ENCODE data around the gene TAF10.

Gene TAF10

DNA sequence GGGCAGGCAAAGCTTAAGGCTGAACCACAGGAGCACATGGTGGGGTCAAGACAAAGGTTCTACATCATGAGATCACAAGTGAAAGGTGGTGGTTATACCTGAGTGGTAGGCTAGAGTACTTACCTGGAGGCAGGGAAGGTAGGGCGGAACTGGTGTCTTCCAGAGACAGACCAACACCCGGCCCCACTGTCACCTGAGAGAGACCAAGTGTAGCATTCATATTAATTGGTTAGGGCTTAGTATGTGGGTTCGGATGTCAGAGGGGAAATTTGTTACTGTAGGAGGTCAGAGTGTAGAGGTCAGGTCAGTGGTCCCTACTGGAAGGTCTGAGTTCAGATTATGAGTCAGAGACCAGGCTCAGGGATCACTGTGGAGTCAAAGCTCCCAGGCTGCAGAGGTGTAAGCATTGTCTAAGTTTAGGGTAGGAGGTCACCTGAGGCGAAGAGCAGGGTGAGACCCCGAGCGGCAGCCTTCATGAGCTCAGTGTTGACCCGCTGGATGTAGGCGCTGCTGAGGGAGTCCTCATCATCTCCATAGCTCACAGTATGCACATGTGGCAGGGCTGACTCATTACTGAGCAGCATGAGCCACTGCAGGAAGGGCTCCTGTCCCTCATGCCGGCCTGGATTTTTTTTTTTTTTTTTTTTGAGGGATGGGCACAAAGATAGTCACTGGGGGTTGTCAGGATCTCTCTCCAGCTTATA is 4.0 kb upstream of the TAF10 start:
- Histone ChIP-seq H3K27me3 (ENCODE audit: insufficient read depth, poor library complexity, severe bottlenecking) (no peaks in the 10 kb centered on the region), H3K27ac (replicated peaks) (no peak overlapping the region), H3K4me3 (replicated peaks; ENCODE audit: insufficient read depth, low read length) (no peak overlapping the region)
- DNase-seq (ENCODE audit: low read depth in 1 of 2, low spot score in 1 of 2) = no peak
- TF ChIP-seq POLR2AphosphoS5 (IDR thresholded peaks at IDR 0.05; ENCODE audit: low read depth) = no peak
- TF ChIP-seq, protein P1, sequence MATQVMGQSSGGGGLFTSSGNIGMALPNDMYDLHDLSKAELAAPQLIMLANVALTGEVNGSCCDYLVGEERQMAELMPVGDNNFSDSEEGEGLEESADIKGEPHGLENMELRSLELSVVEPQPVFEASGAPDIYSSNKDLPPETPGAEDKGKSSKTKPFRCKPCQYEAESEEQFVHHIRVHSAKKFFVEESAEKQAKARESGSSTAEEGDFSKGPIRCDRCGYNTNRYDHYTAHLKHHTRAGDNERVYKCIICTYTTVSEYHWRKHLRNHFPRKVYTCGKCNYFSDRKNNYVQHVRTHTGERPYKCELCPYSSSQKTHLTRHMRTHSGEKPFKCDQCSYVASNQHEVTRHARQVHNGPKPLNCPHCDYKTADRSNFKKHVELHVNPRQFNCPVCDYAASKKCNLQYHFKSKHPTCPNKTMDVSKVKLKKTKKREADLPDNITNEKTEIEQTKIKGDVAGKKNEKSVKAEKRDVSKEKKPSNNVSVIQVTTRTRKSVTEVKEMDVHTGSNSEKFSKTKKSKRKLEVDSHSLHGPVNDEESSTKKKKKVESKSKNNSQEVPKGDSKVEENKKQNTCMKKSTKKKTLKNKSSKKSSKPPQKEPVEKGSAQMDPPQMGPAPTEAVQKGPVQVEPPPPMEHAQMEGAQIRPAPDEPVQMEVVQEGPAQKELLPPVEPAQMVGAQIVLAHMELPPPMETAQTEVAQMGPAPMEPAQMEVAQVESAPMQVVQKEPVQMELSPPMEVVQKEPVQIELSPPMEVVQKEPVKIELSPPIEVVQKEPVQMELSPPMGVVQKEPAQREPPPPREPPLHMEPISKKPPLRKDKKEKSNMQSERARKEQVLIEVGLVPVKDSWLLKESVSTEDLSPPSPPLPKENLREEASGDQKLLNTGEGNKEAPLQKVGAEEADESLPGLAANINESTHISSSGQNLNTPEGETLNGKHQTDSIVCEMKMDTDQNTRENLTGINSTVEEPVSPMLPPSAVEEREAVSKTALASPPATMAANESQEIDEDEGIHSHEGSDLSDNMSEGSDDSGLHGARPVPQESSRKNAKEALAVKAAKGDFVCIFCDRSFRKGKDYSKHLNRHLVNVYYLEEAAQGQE (IDR thresholded peaks at IDR 0.05; ENCODE audit: insufficient replicate concordance, low read depth) = no peak
- TF ChIP-seq, protein P2, sequence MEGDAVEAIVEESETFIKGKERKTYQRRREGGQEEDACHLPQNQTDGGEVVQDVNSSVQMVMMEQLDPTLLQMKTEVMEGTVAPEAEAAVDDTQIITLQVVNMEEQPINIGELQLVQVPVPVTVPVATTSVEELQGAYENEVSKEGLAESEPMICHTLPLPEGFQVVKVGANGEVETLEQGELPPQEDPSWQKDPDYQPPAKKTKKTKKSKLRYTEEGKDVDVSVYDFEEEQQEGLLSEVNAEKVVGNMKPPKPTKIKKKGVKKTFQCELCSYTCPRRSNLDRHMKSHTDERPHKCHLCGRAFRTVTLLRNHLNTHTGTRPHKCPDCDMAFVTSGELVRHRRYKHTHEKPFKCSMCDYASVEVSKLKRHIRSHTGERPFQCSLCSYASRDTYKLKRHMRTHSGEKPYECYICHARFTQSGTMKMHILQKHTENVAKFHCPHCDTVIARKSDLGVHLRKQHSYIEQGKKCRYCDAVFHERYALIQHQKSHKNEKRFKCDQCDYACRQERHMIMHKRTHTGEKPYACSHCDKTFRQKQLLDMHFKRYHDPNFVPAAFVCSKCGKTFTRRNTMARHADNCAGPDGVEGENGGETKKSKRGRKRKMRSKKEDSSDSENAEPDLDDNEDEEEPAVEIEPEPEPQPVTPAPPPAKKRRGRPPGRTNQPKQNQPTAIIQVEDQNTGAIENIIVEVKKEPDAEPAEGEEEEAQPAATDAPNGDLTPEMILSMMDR (IDR thresholded peaks at IDR 0.05; ENCODE audit: insufficient read depth, low read length) = no peak

DNA sequence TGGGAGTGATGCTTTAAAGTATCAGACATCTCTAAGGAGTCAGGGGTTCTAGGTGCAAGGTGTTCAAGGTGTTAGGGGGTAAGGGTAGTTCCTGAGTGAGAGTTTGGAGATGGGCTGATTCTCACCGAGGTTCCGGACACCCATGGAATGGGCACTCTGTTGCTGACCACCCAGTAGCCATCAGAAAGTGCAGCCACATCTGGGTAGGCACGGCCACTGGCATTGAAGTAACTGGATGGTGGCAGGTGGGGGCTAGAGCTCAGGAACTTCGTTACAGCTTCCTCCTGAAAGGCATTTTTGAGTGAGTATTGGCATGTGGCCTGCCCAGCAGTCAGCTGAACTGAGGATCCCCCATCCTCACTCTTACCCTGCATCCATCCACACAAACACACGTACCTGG is 3.0 kb upstream of the TAF10 start:
- Histone ChIP-seq H3K27me3 (ENCODE audit: insufficient read depth, poor library complexity, severe bottlenecking) (no peaks in the 10 kb centered on the region), H3K4me3 (replicated peaks; ENCODE audit: insufficient read depth, low read length) (no peak overlapping the region), H3K27ac (replicated peaks) (no peak overlapping the region)
- DNase-seq (ENCODE audit: low read depth in 1 of 2, low spot score in 1 of 2) = no peak
- no peak for TF ChIP-seq POLR2AphosphoS5 (IDR thresholded peaks at IDR 0.05; ENCODE audit: low read depth)

- DNase-seq (ENCODE audit: low read depth in 1 of 2, low spot score in 1 of 2) = no peak
Measured at GRCh38 chr11:6614446-6614845, 2.4 kb upstream of the TAF10 start.

GRCh38 chr11:6613496-6613895 is 1.5 kb upstream of the TAF10 start:
- no peak for TF ChIP-seq GABPA (IDR thresholded peaks at IDR 0.05; ENCODE audit: low read depth)
- TF ChIP-seq, protein P2 (IDR thresholded peaks at IDR 0.05; ENCODE audit: insufficient read depth, low read length) = no peak
- TF ChIP-seq, protein P1 (IDR thresholded peaks at IDR 0.05; ENCODE audit: insufficient replicate concordance, low read depth) = no peak
- no peak for TF ChIP-seq POLR2AphosphoS5 (IDR thresholded peaks at IDR 0.05; ENCODE audit: low read depth)
- TF ChIP-seq SPI1 (IDR thresholded peaks at IDR 0.05; ENCODE audit: borderline replicate concordance, low read depth) = no peak
- DNase-seq (ENCODE audit: low read depth in 1 of 2, low spot score in 1 of 2) = no peak
- no peaks in the 10 kb centered on the region for H3K27me3 ChIP-seq (ENCODE audit: insufficient read depth, poor library complexity, severe bottlenecking)
- H3K4me3 ChIP-seq (replicated peaks; ENCODE audit: insufficient read depth, low read length) = no peak overlapping the region
- H3K27ac ChIP-seq (replicated peaks) = no peak overlapping the region

More at GRCh38 chr11:6614446-6614845, 2.4 kb upstream of the TAF10 start:
- Histone ChIP-seq H3K4me3 (replicated peaks; ENCODE audit: insufficient read depth, low read length) (no peak overlapping the region), H3K27ac (replicated peaks) (no peak overlapping the region), H3K27me3 (ENCODE audit: insufficient read depth, poor library complexity, severe bottlenecking) (no peaks in the 10 kb centered on the region)
- TF ChIP-seq, protein P2 (IDR thresholded peaks at IDR 0.05; ENCODE audit: insufficient read depth, low read length) = no peak
- TF ChIP-seq SPI1 (IDR thresholded peaks at IDR 0.05; ENCODE audit: borderline replicate concordance, low read depth) = no peak
- TF ChIP-seq, protein P1 (IDR thresholded peaks at IDR 0.05; ENCODE audit: insufficient replicate concordance, low read depth) = no peak
- TF ChIP-seq POLR2AphosphoS5 (IDR thresholded peaks at IDR 0.05; ENCODE audit: low read depth) = no peak
- TF ChIP-seq GABPA (IDR thresholded peaks at IDR 0.05; ENCODE audit: low read depth) = no peak
